ENCODE results near the gene PDZD4.
"Not testable (repeated sequence)": the region's sequence is repeated elsewhere in the genome, so short reads cannot be mapped to it uniquely, and the experiment has no call there.

Gene PDZD4

DNA sequence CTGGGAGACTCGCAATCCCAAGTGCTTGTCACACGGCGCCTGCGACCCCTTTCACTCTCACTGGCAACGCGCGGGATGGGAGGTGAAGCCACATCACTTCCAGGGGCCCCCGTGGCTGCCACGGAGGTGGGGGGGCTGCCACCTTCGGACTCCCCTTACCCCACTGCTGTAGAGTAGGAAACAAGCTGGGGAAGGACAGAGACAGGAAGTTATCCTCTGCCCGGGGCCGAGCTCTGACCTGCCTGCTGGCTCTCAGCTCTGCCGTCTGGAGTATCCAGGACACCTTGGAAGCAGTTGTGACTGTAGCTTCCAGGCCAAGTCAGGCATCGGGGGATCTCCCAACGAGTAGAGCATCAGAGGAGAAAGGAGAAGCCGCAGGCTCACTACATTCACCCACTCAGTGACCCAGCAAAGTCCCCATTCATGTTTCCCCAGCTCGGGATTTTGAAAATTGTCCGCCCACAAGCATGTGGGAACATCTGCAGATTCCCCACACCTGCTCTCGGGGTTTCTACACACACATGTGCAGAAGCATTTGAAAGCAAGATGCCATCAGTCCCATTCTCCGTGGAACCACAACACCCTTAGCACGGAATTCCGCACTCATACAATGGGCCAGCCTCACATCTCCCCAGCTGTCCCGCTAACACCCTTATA, 10.8 kb downstream of the PDZD4 start:
- TF ChIP-seq, protein P1, sequence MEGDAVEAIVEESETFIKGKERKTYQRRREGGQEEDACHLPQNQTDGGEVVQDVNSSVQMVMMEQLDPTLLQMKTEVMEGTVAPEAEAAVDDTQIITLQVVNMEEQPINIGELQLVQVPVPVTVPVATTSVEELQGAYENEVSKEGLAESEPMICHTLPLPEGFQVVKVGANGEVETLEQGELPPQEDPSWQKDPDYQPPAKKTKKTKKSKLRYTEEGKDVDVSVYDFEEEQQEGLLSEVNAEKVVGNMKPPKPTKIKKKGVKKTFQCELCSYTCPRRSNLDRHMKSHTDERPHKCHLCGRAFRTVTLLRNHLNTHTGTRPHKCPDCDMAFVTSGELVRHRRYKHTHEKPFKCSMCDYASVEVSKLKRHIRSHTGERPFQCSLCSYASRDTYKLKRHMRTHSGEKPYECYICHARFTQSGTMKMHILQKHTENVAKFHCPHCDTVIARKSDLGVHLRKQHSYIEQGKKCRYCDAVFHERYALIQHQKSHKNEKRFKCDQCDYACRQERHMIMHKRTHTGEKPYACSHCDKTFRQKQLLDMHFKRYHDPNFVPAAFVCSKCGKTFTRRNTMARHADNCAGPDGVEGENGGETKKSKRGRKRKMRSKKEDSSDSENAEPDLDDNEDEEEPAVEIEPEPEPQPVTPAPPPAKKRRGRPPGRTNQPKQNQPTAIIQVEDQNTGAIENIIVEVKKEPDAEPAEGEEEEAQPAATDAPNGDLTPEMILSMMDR (IDR thresholded peaks at IDR 0.05; ENCODE audit: low read length, missing control alignments), result no peak
- DNase-seq (ENCODE audit: low read depth), result no peak
- H3K4me3 ChIP-seq (replicated peaks; ENCODE audit: low read depth, low read length), result peak overlapping the region; percentile 29

DNA sequence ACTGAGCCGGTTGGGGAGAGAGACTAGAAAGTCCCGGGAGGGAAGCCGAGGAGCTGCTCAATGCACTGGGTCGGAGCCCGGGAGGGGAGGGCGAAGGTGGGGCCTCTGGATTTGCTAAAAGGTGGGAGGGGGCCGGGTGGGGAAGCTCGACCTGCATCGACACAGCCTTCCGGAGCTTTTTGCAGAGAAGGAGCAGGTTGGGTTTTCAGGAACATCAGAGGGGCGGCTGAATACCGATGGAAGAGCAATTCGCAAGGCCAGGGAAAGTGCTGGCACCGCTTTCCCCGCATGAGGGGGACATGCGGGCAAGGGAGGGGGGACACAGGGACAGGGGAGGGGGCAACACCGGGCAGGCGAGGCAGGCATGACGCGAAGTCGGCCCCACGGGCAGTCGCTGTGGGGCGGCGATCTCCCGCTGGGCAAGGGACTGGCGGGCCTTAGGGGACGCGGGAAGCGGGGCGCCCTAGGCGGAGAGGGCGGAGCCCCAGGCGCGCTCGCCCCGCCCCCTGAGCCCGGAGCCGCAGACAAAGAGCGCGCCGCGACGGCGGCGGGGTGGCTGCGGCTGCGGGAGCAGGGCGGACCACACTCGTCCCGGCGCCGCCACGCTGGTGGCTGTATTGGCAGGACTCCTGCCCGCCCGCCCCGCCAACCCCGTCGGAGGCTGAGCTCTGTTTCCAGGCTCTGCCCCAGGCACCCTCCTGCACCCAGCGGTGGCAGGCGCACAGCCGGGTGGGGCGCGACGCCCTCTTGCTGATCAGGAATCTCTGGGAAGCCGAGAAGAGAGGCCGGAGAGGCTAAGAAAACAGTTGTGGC, 11.6 kb downstream of the PDZD4 start:
- no peak for DNase-seq (ENCODE audit: low read depth)
- peak overlapping the region; percentile 29 for H3K4me3 ChIP-seq (replicated peaks; ENCODE audit: low read depth, low read length)
- TF ChIP-seq, protein P1 (IDR thresholded peaks at IDR 0.05; ENCODE audit: low read length, missing control alignments), result no peak

DNA sequence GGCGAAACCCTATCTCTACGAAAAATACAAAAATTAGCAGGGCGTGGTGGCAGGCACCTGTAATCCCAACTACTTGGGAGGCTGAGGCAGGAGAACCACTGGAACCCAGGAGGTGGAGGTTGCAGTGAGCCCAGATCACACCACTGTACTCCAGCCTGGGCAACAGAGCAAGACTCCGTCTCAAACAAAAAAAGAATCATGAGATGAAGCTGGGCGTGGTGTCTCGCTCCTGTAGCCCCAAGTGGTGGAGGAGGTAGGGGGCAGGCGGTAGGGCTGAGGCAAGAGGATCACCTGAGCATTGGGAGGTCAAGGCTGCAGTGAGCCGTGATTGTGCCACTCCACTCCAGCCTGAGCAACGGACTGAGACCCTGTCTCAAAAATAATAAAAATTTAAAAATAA, 12.3 kb downstream of the PDZD4 start:
- not testable (repeated sequence) for DNase-seq (ENCODE audit: low read depth); H3K4me3 ChIP-seq (replicated peaks; ENCODE audit: low read depth, low read length)

DNA sequence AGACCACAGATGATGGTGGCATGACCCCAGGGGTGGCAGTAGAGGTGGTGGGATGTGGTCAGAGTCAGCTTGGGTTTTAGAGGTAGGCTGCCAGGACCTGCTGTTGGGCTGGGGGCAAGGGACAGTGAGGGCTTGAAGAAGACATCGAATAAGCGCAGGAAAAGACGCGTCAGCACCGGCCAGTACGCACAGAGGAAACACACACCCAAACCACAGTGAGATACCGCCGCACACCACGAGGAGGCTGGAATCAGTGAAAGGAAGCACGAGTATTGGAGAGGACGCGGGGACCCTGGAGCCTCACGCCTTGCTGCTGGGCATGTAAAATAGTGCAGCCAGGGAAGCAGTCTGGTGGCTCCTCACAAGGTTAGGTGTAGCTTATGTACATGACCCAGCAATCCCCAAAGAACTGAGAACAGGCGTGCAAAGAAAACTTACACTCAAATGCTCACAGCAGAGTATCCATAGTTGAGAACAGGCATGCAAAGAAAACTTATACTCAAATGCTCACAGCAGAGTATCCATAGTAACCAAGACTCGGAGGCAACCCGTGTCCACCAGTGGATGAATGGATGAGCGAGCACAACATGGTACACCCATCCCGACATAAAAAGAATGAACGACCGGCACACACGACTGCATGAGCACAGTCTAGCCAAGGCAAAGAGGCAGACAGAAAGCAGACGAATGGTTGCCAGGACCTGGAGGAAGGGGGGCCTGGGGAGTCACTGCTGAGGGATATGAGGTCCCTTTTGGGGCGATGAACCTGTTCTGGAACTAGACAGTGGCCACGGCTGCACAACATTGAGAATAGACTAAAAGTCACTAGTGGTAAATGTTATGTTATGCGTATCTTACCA, 13.3 kb downstream of the PDZD4 start:
- TF ChIP-seq, protein P1 (IDR thresholded peaks at IDR 0.05; ENCODE audit: low read length, missing control alignments), result no peak
- no peak overlapping the region for H3K4me3 ChIP-seq (replicated peaks; ENCODE audit: low read depth, low read length)
- DNase-seq (ENCODE audit: low read depth), result no peak

DNA sequence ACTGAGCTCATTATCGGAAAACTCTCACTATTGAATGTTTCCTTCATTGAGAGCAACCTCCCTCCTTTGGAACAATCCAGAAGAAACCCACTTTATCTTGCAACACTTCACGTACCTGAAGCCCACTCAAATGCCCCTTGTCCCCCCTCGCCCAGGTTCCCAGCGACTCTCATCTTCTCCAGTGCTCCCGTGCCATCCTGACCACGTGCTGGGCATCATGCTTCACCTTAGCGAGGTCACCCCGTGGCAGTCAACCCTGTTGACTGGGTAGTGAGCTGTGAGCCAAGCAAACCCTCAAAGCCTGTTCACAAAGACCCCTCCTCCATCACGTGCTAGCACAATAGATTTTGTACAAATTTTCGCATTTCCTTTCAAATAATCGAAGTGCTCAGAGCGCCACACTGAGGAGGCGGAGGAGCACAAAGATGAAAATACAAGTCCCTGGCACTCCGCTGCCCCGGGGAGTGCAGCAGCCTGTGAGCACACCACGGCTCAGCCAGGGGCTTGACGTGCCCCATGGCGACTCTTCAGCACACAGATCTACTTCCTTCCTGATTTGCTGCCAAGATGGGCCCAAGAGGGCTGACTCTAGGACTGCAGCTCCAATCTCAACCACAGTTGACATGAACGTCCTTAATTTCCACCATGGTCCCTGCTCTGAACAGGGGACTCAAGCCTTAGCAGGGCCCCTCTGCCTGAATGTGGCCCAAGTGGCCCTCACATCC, 15.6 kb downstream of the PDZD4 start:
- H3K4me3 ChIP-seq (replicated peaks; ENCODE audit: low read depth, low read length), result no peak overlapping the region
- TF ChIP-seq, protein P1 (IDR thresholded peaks at IDR 0.05; ENCODE audit: low read length, missing control alignments), result no peak
- DNase-seq (ENCODE audit: low read depth), result no peak

DNA sequence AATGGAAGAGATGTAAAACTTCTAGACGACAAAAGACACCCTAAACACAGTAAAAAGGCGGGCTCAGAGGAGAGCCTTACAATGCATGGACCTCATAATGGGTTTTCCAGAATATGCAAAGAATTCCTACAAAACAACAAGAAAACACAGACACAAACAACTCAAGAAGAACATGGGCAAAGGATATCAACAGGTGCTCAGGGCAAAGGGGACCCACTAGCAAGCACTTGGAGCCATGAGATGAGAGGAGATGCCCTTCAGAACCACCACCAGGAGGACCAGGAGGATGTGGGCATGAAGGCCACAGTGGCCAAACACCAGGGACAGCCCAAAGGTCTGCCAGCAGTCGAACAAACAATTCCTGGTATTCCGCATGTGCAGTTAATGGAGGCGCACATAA, 17.2 kb downstream of the PDZD4 start:
- TF ChIP-seq, protein P1 (IDR thresholded peaks at IDR 0.05; ENCODE audit: low read length, missing control alignments), result no peak
- no peak overlapping the region for H3K4me3 ChIP-seq (replicated peaks; ENCODE audit: low read depth, low read length)
- no peak for DNase-seq (ENCODE audit: low read depth)

All from fibroblast of pulmonary artery (primary cell).